ENCODE measurements around the gene MYO1F.

Gene MYO1F

DNA sequence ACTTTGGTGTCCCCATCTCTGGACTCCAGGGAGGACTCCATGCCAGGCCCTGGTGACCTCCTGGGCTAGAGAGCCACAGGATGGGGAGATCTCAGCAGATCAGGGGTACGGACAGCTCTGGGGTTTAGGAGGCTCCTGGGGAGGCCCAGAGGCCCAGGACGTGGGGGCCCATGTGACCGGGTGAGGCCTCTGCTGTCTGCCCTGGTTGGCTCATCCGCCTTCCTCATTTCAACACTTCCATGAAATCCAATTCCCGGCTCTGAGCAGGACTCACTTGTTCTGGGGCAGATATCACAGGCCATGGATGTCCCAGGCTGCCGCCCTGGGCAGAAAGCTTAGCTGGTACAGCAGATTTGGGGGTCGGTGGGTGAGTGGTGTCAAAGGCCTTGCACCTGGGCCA, 73.7 kb downstream of the MYO1F start:
- TF ChIP-seq EZH2 (IDR thresholded peaks at IDR 0.05; ENCODE audit: borderline replicate concordance, low read depth, low read length, severe bottlenecking) (no peak), CTCF (IDR thresholded peaks at IDR 0.05; ENCODE audit: borderline replicate concordance, extremely low read depth, low read length, poor library complexity, severe bottlenecking) (no peak)
- no peak overlapping the region for H3K4me2 ChIP-seq (ENCODE audit: insufficient read depth, low read length)
- H3K4me3 ChIP-seq (ENCODE audit: low read depth in 1 of 2, low read length in 2 of 2) = no peak overlapping the region
- H3K4me1 ChIP-seq (ENCODE audit: insufficient read depth, low read length) = peaks cover 10% of the 10 kb centered on the region
- no peaks in the 10 kb centered on the region for H3K9me3 ChIP-seq (ENCODE audit: insufficient read depth, low read length, severe bottlenecking)
- no peaks in the 10 kb centered on the region for H4K20me1 ChIP-seq (ENCODE audit: insufficient read depth, low read length)
- H3K27me3 ChIP-seq (ENCODE audit: insufficient read depth, low read length, poor library complexity) = no peaks in the 10 kb centered on the region
- no peak for DNase-seq
- H3K27ac ChIP-seq (ENCODE audit: low read length) = no peak overlapping the region
- no peak overlapping the region for H3K9ac ChIP-seq (ENCODE audit: low read depth, low read length)
- H3K79me2 ChIP-seq (ENCODE audit: insufficient read depth, low read length) = no peaks in the 10 kb centered on the region
- H3K36me3 ChIP-seq (ENCODE audit: insufficient read depth, low read length) = no peaks in the 10 kb centered on the region
- no peak for ATAC-seq (ENCODE audit: insufficient read depth, low read depth)
- H2AFZ ChIP-seq (ENCODE audit: low read depth, low read length) = no peak overlapping the region

DNA sequence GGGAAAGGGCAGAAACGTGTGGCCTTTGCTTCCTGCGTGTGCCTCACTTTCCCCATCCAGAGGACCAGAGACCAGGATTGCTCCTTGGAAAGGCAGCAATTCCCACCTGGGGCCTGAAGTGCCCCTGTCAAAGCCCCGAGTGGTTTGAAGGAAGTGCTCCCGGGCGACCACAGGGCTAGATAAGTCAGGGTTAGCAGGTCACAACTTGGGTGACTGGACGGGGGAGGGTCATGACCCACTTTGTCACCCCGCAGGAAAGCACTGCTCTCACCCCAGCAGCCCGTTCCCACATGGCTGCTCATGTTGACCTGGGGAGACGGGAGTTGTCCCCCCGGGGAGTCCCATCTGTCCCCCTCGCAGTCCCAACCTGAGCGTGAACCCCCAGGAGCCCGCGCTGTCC, 75.3 kb downstream of the MYO1F start:
- TF ChIP-seq EZH2 (IDR thresholded peaks at IDR 0.05; ENCODE audit: borderline replicate concordance, low read depth, low read length, severe bottlenecking) (no peak), CTCF (IDR thresholded peaks at IDR 0.05; ENCODE audit: borderline replicate concordance, extremely low read depth, low read length, poor library complexity, severe bottlenecking) (no peak)
- DNase-seq (no peak), ATAC-seq (ENCODE audit: insufficient read depth, low read depth) (no peak)
- H3K9me3 ChIP-seq (ENCODE audit: insufficient read depth, low read length, severe bottlenecking) = no peaks in the 10 kb centered on the region
- H3K36me3 ChIP-seq (ENCODE audit: insufficient read depth, low read length) = no peaks in the 10 kb centered on the region
- H3K9ac ChIP-seq (ENCODE audit: low read depth, low read length) = no peak overlapping the region
- no peak overlapping the region for H3K4me2 ChIP-seq (ENCODE audit: insufficient read depth, low read length)
- H2AFZ ChIP-seq (ENCODE audit: low read depth, low read length) = no peak overlapping the region
- no peaks in the 10 kb centered on the region for H4K20me1 ChIP-seq (ENCODE audit: insufficient read depth, low read length)
- no peak overlapping the region for H3K4me3 ChIP-seq (ENCODE audit: low read depth in 1 of 2, low read length in 2 of 2)
- H3K4me1 ChIP-seq (ENCODE audit: insufficient read depth, low read length) = peaks cover 10% of the 10 kb centered on the region
- H3K27ac ChIP-seq (ENCODE audit: low read length) = no peak overlapping the region
- H3K79me2 ChIP-seq (ENCODE audit: insufficient read depth, low read length) = no peaks in the 10 kb centered on the region
- H3K27me3 ChIP-seq (ENCODE audit: insufficient read depth, low read length, poor library complexity) = no peaks in the 10 kb centered on the region

DNA sequence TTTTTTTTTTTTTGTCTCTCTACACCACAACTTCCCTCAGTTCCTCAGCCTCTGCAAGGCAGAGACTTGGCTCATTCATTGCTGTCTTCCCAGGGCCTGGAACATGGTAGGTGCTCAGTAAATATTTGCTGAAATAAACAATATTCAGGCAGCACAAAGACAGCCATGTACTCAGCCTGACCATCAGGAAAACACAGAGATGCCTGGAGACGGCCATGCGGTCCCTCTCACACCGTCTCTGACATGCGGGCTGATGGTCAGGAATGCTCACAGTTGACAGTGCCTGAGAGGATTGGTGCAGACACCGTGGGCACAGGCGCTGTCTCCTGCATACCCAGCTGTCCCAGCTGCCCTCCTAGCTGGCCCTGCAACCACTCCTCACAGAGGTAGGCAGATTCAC, 75.7 kb downstream of the MYO1F start:
- Histone ChIP-seq H3K27ac (ENCODE audit: low read length) (no peak overlapping the region), H3K4me2 (ENCODE audit: insufficient read depth, low read length) (no peak overlapping the region), H4K20me1 (ENCODE audit: insufficient read depth, low read length) (no peaks in the 10 kb centered on the region), H3K9me3 (ENCODE audit: insufficient read depth, low read length, severe bottlenecking) (no peaks in the 10 kb centered on the region), H3K79me2 (ENCODE audit: insufficient read depth, low read length) (no peaks in the 10 kb centered on the region), H3K27me3 (ENCODE audit: insufficient read depth, low read length, poor library complexity) (no peaks in the 10 kb centered on the region), H3K36me3 (ENCODE audit: insufficient read depth, low read length) (no peaks in the 10 kb centered on the region), H3K4me1 (ENCODE audit: insufficient read depth, low read length) (peaks cover 10% of the 10 kb centered on the region), H3K9ac (ENCODE audit: low read depth, low read length) (no peak overlapping the region), H2AFZ (ENCODE audit: low read depth, low read length) (no peak overlapping the region), H3K4me3 (ENCODE audit: low read depth in 1 of 2, low read length in 2 of 2) (no peak overlapping the region)
- TF ChIP-seq CTCF (IDR thresholded peaks at IDR 0.05; ENCODE audit: borderline replicate concordance, extremely low read depth, low read length, poor library complexity, severe bottlenecking) (no peak), EZH2 (IDR thresholded peaks at IDR 0.05; ENCODE audit: borderline replicate concordance, low read depth, low read length, severe bottlenecking) (no peak)
- DNase-seq = no peak
- ATAC-seq (ENCODE audit: insufficient read depth, low read depth) = no peak

DNA sequence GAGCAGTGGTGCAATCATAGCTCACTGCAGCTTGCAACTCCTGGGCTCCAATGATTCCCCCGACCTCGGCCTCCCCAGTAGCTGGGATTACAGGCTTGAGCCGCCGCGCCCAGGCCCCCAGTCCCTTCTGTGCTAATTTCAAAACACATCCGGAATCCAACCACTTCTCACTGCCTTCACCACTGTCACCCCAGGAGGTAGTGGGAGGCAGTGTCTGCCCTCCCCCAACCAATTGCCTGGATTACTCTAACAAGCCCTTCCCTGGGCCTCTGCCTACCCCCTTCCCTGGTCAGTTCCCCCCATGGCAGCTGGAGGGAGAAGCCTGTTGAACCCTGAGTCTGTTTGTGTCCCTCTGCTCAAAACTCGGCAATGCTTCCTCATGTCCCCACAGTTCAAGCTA, 77.1 kb downstream of the MYO1F start:
- Histone ChIP-seq H3K36me3 (ENCODE audit: insufficient read depth, low read length) (no peaks in the 10 kb centered on the region), H4K20me1 (ENCODE audit: insufficient read depth, low read length) (no peaks in the 10 kb centered on the region), H3K9ac (ENCODE audit: low read depth, low read length) (no peak overlapping the region), H3K4me1 (ENCODE audit: insufficient read depth, low read length) (no peaks in the 10 kb centered on the region), H3K27ac (ENCODE audit: low read length) (no peak overlapping the region), H3K4me2 (ENCODE audit: insufficient read depth, low read length) (no peak overlapping the region), H3K4me3 (ENCODE audit: low read depth in 1 of 2, low read length in 2 of 2) (no peak overlapping the region), H2AFZ (ENCODE audit: low read depth, low read length) (no peak overlapping the region), H3K79me2 (ENCODE audit: insufficient read depth, low read length) (no peaks in the 10 kb centered on the region), H3K9me3 (ENCODE audit: insufficient read depth, low read length, severe bottlenecking) (no peaks in the 10 kb centered on the region), H3K27me3 (ENCODE audit: insufficient read depth, low read length, poor library complexity) (no peaks in the 10 kb centered on the region)
- no peak for DNase-seq
- no peak for ATAC-seq (ENCODE audit: insufficient read depth, low read depth)
- no peak for TF ChIP-seq CTCF (IDR thresholded peaks at IDR 0.05; ENCODE audit: borderline replicate concordance, extremely low read depth, low read length, poor library complexity, severe bottlenecking)
- TF ChIP-seq EZH2 (IDR thresholded peaks at IDR 0.05; ENCODE audit: borderline replicate concordance, low read depth, low read length, severe bottlenecking) = no peak

Data from DND-41 (cell line).